Activated CD4-positive, alpha-beta T cell treated with anti-CD3 and anti-CD28 coated beads, Interleukin-2, amount 10 ng/mL, durations not matched to agents 24 days and 14 days (primary cell): ENCODE measurements around the gene TMED10. TPM values are rescaled to one million over a fixed set of nuclear protein-coding genes. Genes with fewer than 3 reads are reported as not detected.
"Not testable (repeated sequence)": the region's sequence is repeated elsewhere in the genome, so short reads cannot be mapped to it uniquely, and the experiment has no call there.

Experiments used
- DNase-seq: peaks from one replicate; pipeline ENCODE4 v3.0.0; 2022
- H3K27ac Mint-ChIP-seq: one replicate; pipeline ENCODE4 v1.8.0; 2022; ENCODE audit warnings: mild to moderate bottlenecking, mixed read lengths
- H3K27me3 Mint-ChIP-seq: one replicate; pipeline ENCODE4 v1.8.0; 2022; ENCODE audit warnings: mixed read lengths
- H3K36me3 Mint-ChIP-seq: one replicate; pipeline ENCODE4 v1.8.0; 2022; ENCODE audit warnings: low read depth, mild to moderate bottlenecking, mixed read lengths
- H3K4me1 Mint-ChIP-seq: one replicate; pipeline ENCODE4 v1.8.0; 2021; ENCODE audit warnings: mixed read lengths
- H3K4me3 Mint-ChIP-seq: one replicate; pipeline ENCODE4 v1.8.0; 2022; ENCODE audit warnings: mild to moderate bottlenecking, moderate library complexity, mixed read lengths
- H3K9me3 Mint-ChIP-seq: one replicate; pipeline ENCODE4 v1.8.0; 2021; ENCODE audit warnings: mixed read lengths
- intact Hi-C: fragments of 100-400 bp; cut with micrococcal nuclease; formaldehyde crosslinking; loops from one replicate; pipeline ENCODE4 v1.15.1; 2023
- total RNA-seq: library from RNA; stranded (reverse); gene quantifications from 2 replicates; pipeline ENCODE4 v1.2.3, GENCODE V29; 2022

The TMED10 gene
- total RNA-seq, 1 donor from 2014 or later: 192 TPM

- H3K9me3 Mint-ChIP-seq: peaks cover 3% of the 10 kb centered on the region
- H3K36me3 Mint-ChIP-seq: no peaks in the 10 kb centered on the region
- peak overlapping the region; percentile 20 for H3K27ac Mint-ChIP-seq
- H3K4me3 Mint-ChIP-seq: no peak overlapping the region
- H3K27me3 Mint-ChIP-seq: peaks cover 30% of the 10 kb centered on the region
- peaks cover 5% of the 10 kb centered on the region for H3K4me1 Mint-ChIP-seq
- no peak for DNase-seq
- intact Hi-C loops: no loop called here
These were observed 8.1 kb upstream of the TMED10 start for GRCh38 chr14:75184492-75184891.

- peaks cover 5% of the 10 kb centered on the region for H3K4me1 Mint-ChIP-seq
- no peak for DNase-seq
- H3K36me3 Mint-ChIP-seq: no peaks in the 10 kb centered on the region
- peaks cover 3% of the 10 kb centered on the region for H3K9me3 Mint-ChIP-seq
- no peak overlapping the region for H3K4me3 Mint-ChIP-seq
- H3K27ac Mint-ChIP-seq: no peak overlapping the region
- intact Hi-C loops: no loop called here
- peaks cover 28% of the 10 kb centered on the region for H3K27me3 Mint-ChIP-seq
These were observed 7.6 kb upstream of the TMED10 start for GRCh38 chr14:75184039-75184438.

- H3K4me1 Mint-ChIP-seq: peaks cover 5% of the 10 kb centered on the region
- peaks cover 1% of the 10 kb centered on the region for H3K9me3 Mint-ChIP-seq
- no peak overlapping the region for H3K27ac Mint-ChIP-seq
- DNase-seq: no peak
- peaks cover 24% of the 10 kb centered on the region for H3K27me3 Mint-ChIP-seq
- no peak overlapping the region for H3K4me3 Mint-ChIP-seq
- no peaks in the 10 kb centered on the region for H3K36me3 Mint-ChIP-seq
- intact Hi-C loops: no loop called here
These were observed 6.8 kb upstream of the TMED10 start for GRCh38 chr14:75183225-75183624.

- intact Hi-C loops: no loop called here
- no peak overlapping the region for H3K27ac Mint-ChIP-seq
- no peak for DNase-seq
- H3K4me3 Mint-ChIP-seq: no peak overlapping the region
- H3K9me3 Mint-ChIP-seq: no peaks in the 10 kb centered on the region
- H3K27me3 Mint-ChIP-seq: peaks cover 23% of the 10 kb centered on the region
- no peaks in the 10 kb centered on the region for H3K36me3 Mint-ChIP-seq
- H3K4me1 Mint-ChIP-seq: peaks cover 5% of the 10 kb centered on the region
These were observed 6.4 kb upstream of the TMED10 start for GRCh38 chr14:75182821-75183220.

GRCh38 chr14:75182163-75182562, 5.8 kb upstream of the TMED10 start:
- H3K36me3 Mint-ChIP-seq, H3K9me3 Mint-ChIP-seq, DNase-seq, H3K4me3 Mint-ChIP-seq, H3K4me1 Mint-ChIP-seq, intact Hi-C loops, H3K27ac Mint-ChIP-seq: not testable (repeated sequence)
- H3K27me3 Mint-ChIP-seq: peaks cover 23% of the 10 kb centered on the region

- Mint-ChIP-seq H3K4me1 (peaks cover 5% of the 10 kb centered on the region), H3K4me3 (no peak overlapping the region), H3K27ac (no peak overlapping the region), H3K27me3 (peaks cover 20% of the 10 kb centered on the region), H3K9me3 (no peaks in the 10 kb centered on the region), H3K36me3 (no peaks in the 10 kb centered on the region)
- intact Hi-C loops: no loop called here
- DNase-seq: no peak
These were observed 5.1 kb upstream of the TMED10 start for GRCh38 chr14:75181293-75182062.

GRCh38 chr14:75175677-75176141, 703 bp downstream of the TMED10 start:
- intact Hi-C loops: loop anchor here (1.0 to 10.0 kb wide), 9 partner anchors 48 to 979 kb away; partner anchors contain the start of genes EIF2B2, ERG28, FOS and GPATCH2L
- peak overlapping the region; percentile 92 for H3K4me3 Mint-ChIP-seq
- H3K36me3 Mint-ChIP-seq: peaks cover 14% of the 10 kb centered on the region
- H3K27me3 Mint-ChIP-seq: peaks cover 5% of the 10 kb centered on the region
- DNase-seq: no peak
- H3K4me1 Mint-ChIP-seq: peaks cover 31% of the 10 kb centered on the region
- H3K27ac Mint-ChIP-seq: peak overlapping the region; percentile 98
- no peaks in the 10 kb centered on the region for H3K9me3 Mint-ChIP-seq

- H3K27ac Mint-ChIP-seq: no peak overlapping the region
- DNase-seq: no peak
- peaks cover 2% of the 10 kb centered on the region for H3K27me3 Mint-ChIP-seq
- intact Hi-C loops: loop anchor here (10.0 kb wide), 1 partner anchor 981 kb away; the partner anchor contains the start of gene GPATCH2L
- peak overlapping the region; percentile 42 for H3K4me3 Mint-ChIP-seq
- H3K9me3 Mint-ChIP-seq: no peaks in the 10 kb centered on the region
- peaks cover 18% of the 10 kb centered on the region for H3K36me3 Mint-ChIP-seq
- H3K4me1 Mint-ChIP-seq: peaks cover 37% of the 10 kb centered on the region
These were observed 2.3 kb downstream of the TMED10 start for GRCh38 chr14:75174066-75174465.

- Mint-ChIP-seq H3K4me3 (no peak overlapping the region), H3K27ac (no peak overlapping the region), H3K9me3 (no peaks in the 10 kb centered on the region), H3K27me3 (no peaks in the 10 kb centered on the region), H3K36me3 (peaks cover 21% of the 10 kb centered on the region), H3K4me1 (peaks cover 56% of the 10 kb centered on the region)
- intact Hi-C loops: loop anchor here (10.0 kb wide), 1 partner anchor 984 kb away; the partner anchor contains the start of gene GPATCH2L
- DNase-seq: no peak
These were observed 5.6 kb downstream of the TMED10 start for GRCh38 chr14:75170772-75171171.

- Mint-ChIP-seq H3K27ac (peak overlapping the region; percentile 20), H3K36me3 (peaks cover 17% of the 10 kb centered on the region), H3K4me1 (peaks cover 47% of the 10 kb centered on the region), H3K27me3 (no peaks in the 10 kb centered on the region), H3K9me3 (no peaks in the 10 kb centered on the region), H3K4me3 (no peak overlapping the region)
- intact Hi-C loops: no loop called here
- no peak for DNase-seq
These were observed 7.7 kb downstream of the TMED10 start for GRCh38 chr14:75168586-75169335.

GRCh38 chr14:75167325-75167724, 9.1 kb downstream of the TMED10 start:
- Mint-ChIP-seq H3K4me3 (no peak overlapping the region), H3K27me3 (no peaks in the 10 kb centered on the region), H3K27ac (no peak overlapping the region), H3K4me1 (peaks cover 43% of the 10 kb centered on the region), H3K36me3 (peaks cover 14% of the 10 kb centered on the region), H3K9me3 (no peaks in the 10 kb centered on the region)
- intact Hi-C loops: no loop called here
- DNase-seq: no peak

- H3K9me3 Mint-ChIP-seq: no peaks in the 10 kb centered on the region
- DNase-seq: no peak
- H3K36me3 Mint-ChIP-seq: peaks cover 13% of the 10 kb centered on the region
- peaks cover 42% of the 10 kb centered on the region for H3K4me1 Mint-ChIP-seq
- no peaks in the 10 kb centered on the region for H3K27me3 Mint-ChIP-seq
- intact Hi-C loops: no loop called here
- H3K27ac Mint-ChIP-seq: no peak overlapping the region
- no peak overlapping the region for H3K4me3 Mint-ChIP-seq
These were observed 10.6 kb downstream of the TMED10 start for GRCh38 chr14:75165586-75166391.

- H3K4me1 Mint-ChIP-seq: peaks cover 45% of the 10 kb centered on the region
- intact Hi-C loops: no loop called here
- no peak for DNase-seq
- H3K9me3 Mint-ChIP-seq: no peaks in the 10 kb centered on the region
- H3K27me3 Mint-ChIP-seq: no peaks in the 10 kb centered on the region
- H3K4me3 Mint-ChIP-seq: no peak overlapping the region
- peaks cover 12% of the 10 kb centered on the region for H3K36me3 Mint-ChIP-seq
- no peak overlapping the region for H3K27ac Mint-ChIP-seq
These were observed 11.6 kb downstream of the TMED10 start for GRCh38 chr14:75164809-75165208.
